NCI-H2196 (cell line): ENCODE measurements around the gene TMEM253.

Experiments
- DNase-seq: peaks from one replicate; lab custom pipeline; 2025; ENCODE audit not compliant: unreplicated experiment; lab: John Stamatoyannopoulos, UW

Gene TMEM253

GRCh38 chr14:21100931-21101330 lies at the start of gene TMEM253:
TMEM253 (plus strand) TSS chr14:21101066; CDS start chr14:21101344, 278 bp downstream.
- no peak for DNase-seq

DNA sequence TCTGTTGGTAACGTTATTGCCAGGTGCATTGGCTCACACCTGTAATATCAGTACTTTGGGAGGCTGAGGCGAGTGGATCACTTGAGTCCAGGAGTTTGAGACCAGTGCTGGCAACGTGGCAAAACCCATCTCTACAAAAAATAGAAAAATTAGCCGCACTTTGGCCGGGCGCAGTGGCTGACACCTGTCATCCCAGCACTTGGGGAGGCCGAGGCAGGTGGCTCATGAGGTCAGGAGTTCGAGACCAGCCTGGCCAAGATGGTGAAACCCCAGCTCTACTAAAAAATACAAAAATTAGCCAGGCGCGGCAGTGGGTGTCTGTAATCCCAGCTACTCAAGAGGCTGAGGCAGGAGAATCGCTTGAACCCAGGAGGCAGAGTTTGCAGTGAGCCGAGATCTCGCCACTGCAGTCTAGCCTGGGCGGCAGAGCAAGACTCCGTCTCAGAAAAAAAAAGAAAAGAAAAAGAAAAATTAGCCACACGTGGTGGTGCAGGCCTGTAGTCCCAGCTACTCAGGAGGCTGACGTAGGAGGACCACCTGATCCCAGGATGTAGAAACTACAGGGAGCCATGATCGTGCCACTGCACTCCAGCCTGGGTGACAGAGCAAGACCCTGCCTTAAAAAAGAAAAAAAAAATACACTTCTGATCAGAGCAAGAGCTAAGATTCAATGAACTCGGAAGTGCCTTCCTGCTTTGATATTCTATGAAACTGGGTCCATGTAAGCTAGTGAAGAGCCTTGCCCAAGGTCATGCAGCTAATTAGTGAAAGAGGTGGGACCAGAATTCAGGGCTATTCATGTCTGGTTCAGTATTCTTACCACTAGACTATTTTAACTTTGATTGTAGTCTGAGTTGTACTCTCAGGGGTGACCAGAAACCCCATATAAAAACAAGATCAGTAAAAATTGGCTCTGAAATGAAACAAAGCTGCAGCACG lies 47.4 kb upstream of the TMEM253 start:
- DNase-seq, result no peak

GRCh38 chr14:21054123-21054767 lies 46.6 kb upstream of the TMEM253 start:
- DNase-seq, result no peak

DNA sequence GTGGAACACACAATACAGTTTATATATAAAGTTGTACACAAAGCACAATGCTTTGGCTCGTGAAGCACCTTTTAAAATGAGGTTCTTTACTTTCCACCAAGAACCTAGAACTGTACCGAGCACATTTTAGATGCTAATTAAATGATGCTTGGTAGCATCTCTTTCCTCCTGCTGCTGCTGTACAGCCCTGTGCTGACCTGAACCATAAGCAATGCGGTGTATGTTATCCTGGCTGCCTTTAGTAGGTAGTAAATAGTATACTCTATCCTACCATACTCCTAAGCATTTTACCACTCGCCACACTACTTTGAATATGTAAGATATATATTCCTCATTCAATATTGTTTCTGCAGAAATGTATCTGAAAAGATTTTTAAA lies 46.1 kb upstream of the TMEM253 start:
- DNase-seq, result no peak

- DNase-seq, result no peak
Observed at GRCh38 chr14:21055432-21056117, 45.3 kb upstream of the TMEM253 start.

- no peak for DNase-seq
Observed at GRCh38 chr14:21056520-21057163, 44.2 kb upstream of the TMEM253 start.

DNA sequence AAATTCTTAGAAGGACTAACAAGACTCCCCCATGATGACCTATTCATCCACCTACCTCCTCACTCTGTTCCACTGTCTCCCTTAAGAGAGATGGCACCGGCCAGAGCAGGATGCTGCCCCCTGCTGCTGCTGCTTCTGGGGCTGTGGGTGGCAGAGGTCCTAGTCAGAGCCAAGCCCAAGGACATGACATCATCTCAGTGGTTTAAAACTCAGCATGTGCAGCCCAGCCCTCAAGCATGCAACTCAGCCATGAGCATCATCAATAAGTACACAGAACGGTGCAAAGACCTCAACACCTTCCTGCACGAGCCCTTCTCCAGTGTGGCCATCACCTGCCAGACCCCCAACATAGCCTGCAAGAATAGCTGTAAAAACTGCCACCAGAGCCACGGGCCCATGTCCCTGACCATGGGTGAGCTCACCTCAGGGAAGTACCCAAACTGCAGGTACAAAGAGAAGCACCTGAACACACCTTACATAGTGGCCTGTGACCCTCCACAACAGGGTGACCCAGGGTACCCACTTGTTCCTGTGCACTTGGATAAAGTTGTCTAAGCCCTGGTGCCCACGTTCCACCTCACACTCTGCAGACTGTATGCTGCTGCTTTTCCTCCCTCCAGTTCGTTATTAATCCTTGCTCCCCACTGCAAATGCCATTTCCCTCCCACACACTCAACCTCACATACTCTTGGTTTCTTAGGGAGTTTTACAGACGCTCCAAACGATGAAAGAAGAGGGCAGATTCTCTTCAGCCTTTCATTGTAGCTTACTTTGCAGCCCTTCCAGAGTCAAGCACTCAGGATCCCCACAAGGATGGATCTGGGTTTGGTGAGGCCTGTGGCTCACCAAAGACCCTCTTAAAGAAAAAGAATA lies 42.8 kb upstream of the TMEM253 start, which contains the start of gene RNASE8:
RNASE8 (plus strand) TSS at position 20 of the 873 bp plus-strand sequence; CDS start at position 91, 71 bp downstream.
- no peak for DNase-seq

DNA sequence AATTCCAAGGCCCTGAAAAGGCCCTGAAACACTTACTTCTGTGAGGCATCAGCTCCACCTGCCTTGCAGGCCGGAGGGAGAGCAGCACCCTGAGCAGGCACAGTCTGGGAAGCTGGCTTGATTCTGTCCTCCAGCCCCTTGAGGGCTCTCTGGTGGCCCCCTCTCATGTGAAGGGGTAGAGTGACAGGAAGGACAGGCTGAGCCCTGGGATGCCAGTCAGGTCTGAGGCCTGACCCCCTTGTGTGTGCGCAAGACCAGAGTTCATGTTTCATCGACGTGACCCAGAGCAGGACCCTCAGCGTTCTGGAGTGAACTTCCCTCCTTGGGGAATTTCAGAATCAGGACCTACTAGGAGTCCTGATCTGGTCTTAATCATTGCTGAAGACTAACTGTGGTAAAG lies 42.0 kb upstream of the TMEM253 start:
- DNase-seq, result no peak

GRCh38 chr14:21059842-21060613 lies 40.8 kb upstream of the TMEM253 start:
- DNase-seq, result no peak

DNA sequence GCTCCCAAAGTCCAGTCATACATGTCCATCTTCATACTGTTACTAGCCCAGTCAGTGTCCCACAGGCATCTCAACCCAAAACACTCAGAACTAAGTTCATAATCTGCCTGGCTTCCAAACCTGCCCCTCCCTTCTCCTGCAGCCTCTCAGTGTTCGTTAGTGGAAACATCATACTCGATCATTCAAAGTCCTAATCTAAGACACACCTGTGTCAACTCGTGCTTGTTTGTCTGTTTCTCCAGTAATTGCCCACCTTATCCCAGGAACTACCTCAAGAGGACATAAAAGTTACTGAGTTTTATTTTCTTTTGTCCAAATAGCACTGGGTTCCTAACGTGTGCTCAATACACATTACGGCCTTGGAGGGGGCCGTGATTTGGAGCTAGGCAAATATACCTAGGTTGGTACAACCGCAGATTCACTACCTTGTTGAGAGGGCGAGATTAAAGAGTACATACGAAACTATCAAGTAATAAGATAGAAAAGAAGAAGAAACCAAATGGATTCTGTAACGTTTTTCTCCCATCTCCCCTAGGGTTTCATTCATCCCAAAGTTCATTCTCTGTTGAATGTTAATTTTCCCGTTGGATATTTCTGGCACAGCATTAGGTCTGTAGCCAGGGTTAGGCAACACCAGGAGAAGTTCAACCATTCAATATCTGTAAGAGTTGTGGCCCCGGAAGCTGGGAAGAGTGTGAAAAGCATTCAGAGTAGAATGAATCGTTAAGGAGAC lies 40.1 kb upstream of the TMEM253 start:
- DNase-seq, result no peak

GRCh38 chr14:21061347-21061668 lies 39.6 kb upstream of the TMEM253 start:
- no peak for DNase-seq

DNA sequence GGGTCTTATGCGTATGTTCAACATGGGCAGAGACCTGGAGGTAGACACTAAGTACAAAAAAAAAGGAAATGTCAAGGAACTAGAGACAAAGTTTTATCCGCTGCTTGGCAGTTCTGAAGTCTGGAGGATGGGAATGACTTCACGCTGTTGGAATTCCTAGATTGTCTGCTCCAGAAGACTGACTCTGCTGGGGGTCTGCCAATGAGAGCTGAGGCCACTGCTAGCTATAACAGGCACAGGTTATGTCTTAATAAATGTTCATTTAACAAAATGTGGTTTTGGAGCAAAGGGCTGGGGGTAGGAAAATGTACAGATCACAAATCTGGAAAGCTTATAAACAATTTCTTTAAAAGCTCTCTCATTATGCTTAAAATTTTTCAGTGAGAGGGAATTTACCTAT lies 37.4 kb upstream of the TMEM253 start:
- DNase-seq, result no peak

DNA sequence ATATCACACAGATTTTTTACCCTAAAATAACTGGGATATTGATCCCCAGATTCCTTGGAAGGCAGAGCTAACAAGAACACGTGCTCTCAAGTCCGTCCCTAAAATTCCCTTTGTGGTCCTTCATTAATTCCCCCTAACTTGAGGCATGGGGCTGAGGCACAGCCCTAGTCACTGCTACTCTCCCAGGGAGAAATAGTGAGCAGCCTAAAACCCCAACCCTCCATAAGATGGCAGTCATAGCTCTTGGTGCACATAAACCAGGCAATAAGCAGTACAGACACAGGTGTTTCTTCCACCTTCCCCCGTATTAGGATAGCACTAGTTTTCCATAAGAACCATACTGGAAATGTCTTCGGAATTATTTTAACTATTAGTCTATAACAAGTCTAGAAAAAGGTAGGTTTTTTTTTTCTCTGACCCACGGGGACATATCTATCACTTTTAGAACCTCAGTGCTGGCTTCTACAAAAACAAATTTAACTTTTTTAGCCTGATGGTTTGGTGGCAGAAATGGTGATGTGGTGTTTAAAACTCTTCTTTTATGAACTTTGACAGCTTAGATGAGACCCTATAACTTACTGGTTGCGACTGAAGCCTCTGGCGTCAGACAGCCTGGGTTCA lies 33.9 kb upstream of the TMEM253 start:
- DNase-seq, result peak; percentile 28

- peak; percentile 82 for DNase-seq
Observed at GRCh38 chr14:21068521-21069387, 32.1 kb upstream of the TMEM253 start.

DNA sequence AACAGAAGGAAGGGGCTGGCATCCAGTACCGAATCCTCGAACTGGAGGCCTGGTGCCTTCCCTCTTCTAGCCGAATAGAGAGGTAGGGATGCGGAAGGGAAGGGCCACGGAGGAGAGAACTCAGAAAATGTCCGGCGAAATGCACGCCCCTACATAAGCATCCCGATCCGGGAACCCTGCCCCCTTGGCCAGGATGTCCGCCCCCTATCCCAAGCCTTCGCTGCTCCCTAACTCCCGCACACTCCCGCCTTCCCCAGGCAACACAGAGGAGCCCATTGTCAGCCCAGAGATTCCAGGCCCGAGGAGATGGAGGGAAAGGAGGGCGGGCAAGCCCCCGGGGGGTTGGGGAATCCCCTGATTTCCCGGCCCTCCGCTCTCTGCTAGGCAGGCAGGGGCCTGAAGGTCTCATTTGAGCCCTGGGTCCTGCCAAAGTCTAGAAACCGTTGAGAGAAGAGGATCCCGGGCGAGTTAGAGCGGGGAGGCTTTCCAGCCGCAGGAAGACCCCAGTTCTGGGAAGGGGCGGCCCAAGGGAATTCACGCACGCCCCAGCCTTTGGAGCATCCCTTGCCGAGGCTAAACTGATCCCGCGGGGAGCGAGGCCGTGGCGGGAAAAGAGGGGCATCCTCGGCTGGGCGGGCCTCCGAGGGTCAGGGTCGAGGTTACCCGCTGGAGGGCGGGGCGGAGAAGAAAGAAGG lies 31.3 kb upstream of the TMEM253 start:
- peak; percentile 32 for DNase-seq

- peak; percentile 68 for DNase-seq
Observed at GRCh38 chr14:21070083-21070609, 30.7 kb upstream of the TMEM253 start, which contains the start of gene ARHGEF40. ARHGEF40 (plus strand) TSS chr14:21070304; CDS start chr14:21070397, 93 bp downstream.
